Heart left ventricle (tissue), 16 donors: ENCODE measurements around the gene RABGGTA. TPM values are rescaled to one million over a fixed set of nuclear protein-coding genes. Genes with fewer than 3 reads are reported as not detected.

Experiments used
- ATAC-seq, 4 donors: fragments of 200-7000 bp; cut with Tn5 transposase; one replicate each; pipeline ENCODE4 v1.9.1; 2020 to 2022; ENCODE audit warnings: moderate library complexity in 4 of 4, mild to moderate bottlenecking in 3 of 4, moderate number of reproducible peaks in 1 of 4
- DNase-seq, 5 donors: peaks; one replicate each; pipeline ENCODE4 v3.0.0-alpha.2; 2020
- H3K27ac ChIP-seq, 12 donors: fragments of 200-600 bp; sonication (generic) in 4 of 12; one replicate each; pipeline versions ENCODE4 v1.5.0 to v1.8.0; 2016 to 2022; ENCODE audit warnings: mild to moderate bottlenecking in 2 of 12
- H3K27me3 ChIP-seq, 9 donors: fragments of 200-600 bp; sonication (generic) in 2 of 9; one replicate each; pipeline versions ENCODE4 v1.5.1 to v1.8.0; 2016 to 2022; ENCODE audit warnings: mild to moderate bottlenecking in 3 of 9
- H3K36me3 ChIP-seq, 9 donors: fragments of 200-600 bp; sonication (generic) in 2 of 9; one replicate each; pipeline versions ENCODE4 v1.5.0 to v1.8.0; 2018 to 2022; ENCODE audit warnings: mild to moderate bottlenecking in 2 of 9
- H3K4me1 ChIP-seq, 12 donors: fragments of 200-600 bp; sonication (generic) in 4 of 12; one replicate each; pipeline versions ENCODE4 v1.5.0 to v1.8.0; 2016 to 2022; ENCODE audit warnings: mild to moderate bottlenecking in 3 of 12
- H3K4me3 ChIP-seq, 12 donors: fragments of 200-600 bp; sonication (generic) in 4 of 12; one replicate each; pipeline versions ENCODE4 v1.5.0 to v1.8.0; 2017 to 2022; ENCODE audit warnings: mild to moderate bottlenecking in 9 of 12, moderate library complexity in 4 of 12
- H3K9me3 ChIP-seq, 12 donors: fragments of 200-600 bp; sonication (generic) in 4 of 12; one replicate each; pipeline versions ENCODE4 v1.5.0 to v1.8.0; 2016 to 2022; ENCODE audit warnings: mild to moderate bottlenecking in 1 of 12
- POLR2A ChIP-seq, 2 donors: fragments of 450-650 bp; IDR thresholded peaks; one replicate each; pipeline ENCODE4 v1.6.1; 2017; ENCODE audit warnings: antibody characterized with exemption in 2 of 2, mild to moderate bottlenecking in 2 of 2, moderate library complexity in 2 of 2
- WGBS, 4 donors: extraction: QIAGEN DNeasy Blood & Tissue Kit in 2 of 4; methylation state at CpG; one replicate each; pipeline versions ENCODE4 v1.1.5 to v1.1.7; 2013 to 2018; 5-methylcytosine and 5-hydroxymethylcytosine counted together
- intact Hi-C, 10 donors: fragments of 100-400 bp; cut with DNase I; formaldehyde crosslinking; loops; one replicate each; pipeline versions ENCODE4 v1.11.1 to v1.14.2; 2022
- polyA plus RNA-seq, 2 donors: library from polyadenylated mRNA; stranded (reverse); fragments of 200-250 nt; gene quantifications; one replicate each; pipeline ENCODE4 v1.2.3, GENCODE V29; 2013
- total RNA-seq, 9 donors: library from RNA; depleted of rRNA in 2 of 9; stranded (reverse); fragments of >200 nt in 2 of 9; fragmentation: NEBNext Ultra II Directional in 3 of 9; extraction: Animal tissue kit (Norgen Biotek cat#: 25700) in 3 of 9; gene quantifications; one replicate each; pipeline versions ENCODE4 v1.1.0 to v1.2.4, GENCODE V29; 2016 to 2023
- TF ChIP-seq, protein P1 (sequence below), 12 donors: fragments of 200-600 bp; sonication (generic) in 4 of 12; IDR thresholded peaks; one replicate each; pipeline versions ENCODE4 v1.5.0 to v1.8.0; 2018 to 2022; ENCODE audit warnings: antibody characterized with exemption in 12 of 12, mild to moderate bottlenecking in 5 of 12
- donor health status: ischemic (EF 13 %, LVEDD 7.1; RV severe dilation, severe dysfunction).
- donor health status: healthy with polysubstance abuse.
- donor health status: DM: no; HTN: yes; CAD: no.
- donor health status: DM: no; HTN: no; CAD: no.
- donor health status: ischemic (EF 25% LVEDD 6.9; RV normal size, moderate dysfunction).
- donor health status: ischemic (EF 25% LVEDD 5.7; RV mildly dilated, moderate dysfunction).
- donor health status: healthy.
- donor health status: DM: yes; HTN: yes; CAD: no.
- donor health status: ischemic (EF 35%, LVEDD 5.7; RV mildly dilated, moderate dysfunction).
- donor health status: nonischemic (EF 11% LVEDD 7.7; RV severe dilation, severe dysfunction).
- donor health status: DM: yes; HTN: yes; CAD: no.
- donor health status: PGD.
- donor health status: ischemic (EF 29% LVEDD 5.4; RV normal size, mild dysfunction).
- donor health status: nonischemic (EF 23%, LVEDD 6.1; RV moderate dilation, normal function).

The RABGGTA gene
- total and polyA plus RNA-seq, 11 donors, result 18.8 to 33.1 (median 26.7) TPM

- peak in 1 of 5 donors; percentile 79 for DNase-seq
- Histone ChIP-seq H3K27me3 (no peaks in the 10 kb centered on the region), H3K4me3 (peak within 1 kb of the TSS; percentile 55 to 99 (median 88)), H3K27ac (peak within 1 kb of the TSS; percentile 72 to 98 (median 93)), H3K36me3 (peaks cover 0 to 51% (median 39%) of the 10 kb centered on the region in 9 donors), H3K4me1 (peaks cover 0 to 49% (median 31%) of the 10 kb centered on the region in 12 donors), H3K9me3 (no peaks in the 10 kb centered on the region)
- intact Hi-C loops, result loop anchor here in 3 of 10 donors (1.0 to 5.0 kb wide), 4 partner anchors 9 to 204 kb away; partner anchors contain the start of genes EMC9 (in 1 of the 3), TINF2 (in 1 of the 3) and TM9SF1 (in 1 of the 3)
- ATAC-seq, result peak; percentile 44 to 72 (median 68)
- TF ChIP-seq POLR2A (IDR thresholded peaks at IDR 0.05), result peak in 1 of 2 donors; percentile 6
- TF ChIP-seq, protein P1, sequence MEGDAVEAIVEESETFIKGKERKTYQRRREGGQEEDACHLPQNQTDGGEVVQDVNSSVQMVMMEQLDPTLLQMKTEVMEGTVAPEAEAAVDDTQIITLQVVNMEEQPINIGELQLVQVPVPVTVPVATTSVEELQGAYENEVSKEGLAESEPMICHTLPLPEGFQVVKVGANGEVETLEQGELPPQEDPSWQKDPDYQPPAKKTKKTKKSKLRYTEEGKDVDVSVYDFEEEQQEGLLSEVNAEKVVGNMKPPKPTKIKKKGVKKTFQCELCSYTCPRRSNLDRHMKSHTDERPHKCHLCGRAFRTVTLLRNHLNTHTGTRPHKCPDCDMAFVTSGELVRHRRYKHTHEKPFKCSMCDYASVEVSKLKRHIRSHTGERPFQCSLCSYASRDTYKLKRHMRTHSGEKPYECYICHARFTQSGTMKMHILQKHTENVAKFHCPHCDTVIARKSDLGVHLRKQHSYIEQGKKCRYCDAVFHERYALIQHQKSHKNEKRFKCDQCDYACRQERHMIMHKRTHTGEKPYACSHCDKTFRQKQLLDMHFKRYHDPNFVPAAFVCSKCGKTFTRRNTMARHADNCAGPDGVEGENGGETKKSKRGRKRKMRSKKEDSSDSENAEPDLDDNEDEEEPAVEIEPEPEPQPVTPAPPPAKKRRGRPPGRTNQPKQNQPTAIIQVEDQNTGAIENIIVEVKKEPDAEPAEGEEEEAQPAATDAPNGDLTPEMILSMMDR (IDR thresholded peaks at IDR 0.05), result no peak
- WGBS, 4 donors, result 3 to 5% (median 4%) methylated on average over 35 to 38 of the region's 38 CpGs
Observed at GRCh38 chr14:24232645-24233537, 38.5 kb downstream of the RABGGTA start, which contains the start of gene GMPR2. Gene GMPR2, plus strand, starts transcription at chr14:24232929. Its CDS starts 325 bp downstream, at chr14:24233254.

- peak within 1 kb of the TSS; percentile 55 to 99 (median 88) for H3K4me3 ChIP-seq
- ATAC-seq (peak; percentile 89 to 93 (median 90)), DNase-seq (peak; percentile 92 to 95 (median 93))
- no peaks in the 10 kb centered on the region for H3K9me3 ChIP-seq
- peak within 1 kb of the TSS; percentile 72 to 98 (median 93) for H3K27ac ChIP-seq
- peaks cover 0 to 53% (median 31%) of the 10 kb centered on the region in 12 donors for H3K4me1 ChIP-seq
- peaks cover 0 to 51% (median 39%) of the 10 kb centered on the region in 9 donors for H3K36me3 ChIP-seq
- H3K27me3 ChIP-seq, result no peaks in the 10 kb centered on the region
- peak in 1 of 2 donors; percentile 63 for TF ChIP-seq POLR2A (IDR thresholded peaks at IDR 0.05)
- TF ChIP-seq, protein P1 (IDR thresholded peaks at IDR 0.05), result no peak
- WGBS, 4 donors, result 0 to 1% (median 0%) methylated on average over 24 to 30 of the region's 30 CpGs
- intact Hi-C loops, result loop anchor here in 3 of 10 donors (1.0 to 5.0 kb wide), 4 partner anchors 10 to 205 kb away; partner anchors contain the start of genes EMC9 (in 1 of the 3), TINF2 (in 1 of the 3) and TM9SF1 (in 1 of the 3)
Observed at GRCh38 chr14:24232121-24232644, 39.2 kb downstream of the RABGGTA start, which contains the start of gene NEDD8. Gene NEDD8, minus strand, starts transcription at chr14:24232367. Its CDS starts 100 bp downstream, at chr14:24232267.

- Histone ChIP-seq H3K4me3 (peak overlapping the region; percentile 55 to 99 (median 88)), H3K27ac (peak overlapping the region; percentile 72 to 98 (median 93)), H3K9me3 (no peaks in the 10 kb centered on the region), H3K36me3 (peaks cover 0 to 50% (median 37%) of the 10 kb centered on the region in 9 donors), H3K27me3 (no peaks in the 10 kb centered on the region), H3K4me1 (peaks cover 0 to 59% (median 30%) of the 10 kb centered on the region in 12 donors)
- TF ChIP-seq, protein P1 (IDR thresholded peaks at IDR 0.05), result no peak
- TF ChIP-seq POLR2A (IDR thresholded peaks at IDR 0.05), result no peak
- DNase-seq (no peak), ATAC-seq (peak in 3 of 4 donors; percentile 1 to 3 (median 2))
- intact Hi-C loops, result loop anchor here in 3 of 10 donors (1.0 to 5.0 kb wide), 4 partner anchors 11 to 206 kb away; partner anchors contain the start of genes EMC9 (in 1 of the 3), TINF2 (in 1 of the 3) and TM9SF1 (in 1 of the 3)
- WGBS, 4 donors, result 12 to 15% (median 13%) methylated on average over 21 to 23 of the region's 23 CpGs
Observed at GRCh38 chr14:24231263-24232120, 39.9 kb downstream of the RABGGTA start.
